Liver (tissue), 9 donors: ENCODE results near the gene ZNF766. TPM values are rescaled to one million over a fixed set of nuclear protein-coding genes. Genes with fewer than 3 reads are reported as not detected.

Source experiments
- DNase-seq: peaks from one replicate; pipeline ENCODE4 v3.0.0-alpha.2; 2017; ENCODE audit warnings: low spot score
- H3K27ac ChIP-seq, 2 donors: one replicate each; pipeline ENCODE4 v1.7.0; 2013; ENCODE audit warnings: inconsistent platforms in 2 of 2, low read length in 2 of 2, control low read depth in 1 of 2, low read depth in 1 of 2, mild to moderate bottlenecking in 1 of 2
- H3K27me3 ChIP-seq, 4 donors: one replicate each; pipeline versions ENCODE4 v1.6.1 to v1.7.0; 2013; ENCODE audit warnings: low read length in 3 of 4, inconsistent platforms in 1 of 4, mild to moderate bottlenecking in 1 of 4, moderate library complexity in 1 of 4; ENCODE audit not compliant: control insufficient read depth in 4 of 4, insufficient read depth in 4 of 4
- H3K36me3 ChIP-seq, 4 donors: one replicate each; pipeline versions ENCODE4 v1.6.1 to v1.7.0; 2013; ENCODE audit warnings: low read length in 3 of 4, mild to moderate bottlenecking in 3 of 4, low read depth in 1 of 4, moderate library complexity in 1 of 4; ENCODE audit not compliant: control insufficient read depth in 4 of 4, insufficient read depth in 3 of 4
- H3K4me1 ChIP-seq, 4 donors: one replicate each; pipeline versions ENCODE4 v1.6.1 to v1.7.0; 2013; ENCODE audit warnings: low read length in 3 of 4, mild to moderate bottlenecking in 3 of 4, moderate library complexity in 1 of 4; ENCODE audit not compliant: control insufficient read depth in 4 of 4, insufficient read depth in 4 of 4
- H3K4me3 ChIP-seq, 3 donors: one replicate each; pipeline versions ENCODE4 v1.6.1 to v1.7.0; 2013; ENCODE audit warnings: low read length in 3 of 3, control low read depth in 1 of 3, low read depth in 1 of 3, mild to moderate bottlenecking in 1 of 3
- H3K9ac ChIP-seq, 2 donors: one replicate each; pipeline ENCODE4 v1.7.0; 2013; ENCODE audit warnings: low read length in 2 of 2, mild to moderate bottlenecking in 2 of 2, moderate library complexity in 2 of 2, control low read depth in 1 of 2, low read depth in 1 of 2
- H3K9me3 ChIP-seq, 4 donors: one replicate each; pipeline versions ENCODE4 v1.6.1 to v1.7.0; 2013; ENCODE audit warnings: low read length in 3 of 4; ENCODE audit not compliant: control insufficient read depth in 4 of 4
- ATF3 ChIP-seq: IDR thresholded peaks from 2 replicates; pipeline ENCODE4 v1.6.1; 2016; ENCODE audit warnings: antibody characterized with exemption
- CTCF ChIP-seq: fragments of 150-350 bp; IDR thresholded peaks from 2 replicates; pipeline ENCODE4 v1.5.1; 2017; ENCODE audit warnings: improper control_type of control experiment, low read depth, low read length; ENCODE audit not compliant: missing input control
- EGR1 ChIP-seq, 2 donors: IDR thresholded peaks; 2 replicates each; pipeline ENCODE4 v1.6.1; 2016 to 2018; ENCODE audit warnings: antibody characterized with exemption in 2 of 2, low read depth in 2 of 2
- FOXA1 ChIP-seq: IDR thresholded peaks from 2 replicates; pipeline ENCODE4 v1.6.1; 2016; ENCODE audit warnings: antibody characterized with exemption
- FOXA2 ChIP-seq: IDR thresholded peaks from 2 replicates; pipeline ENCODE4 v1.6.1; 2016; ENCODE audit warnings: antibody characterized with exemption
- GABPA ChIP-seq, 2 donors: IDR thresholded peaks in 1 of 2; conservative IDR thresholded peaks in 1 of 2; 2 replicates each; pipeline ENCODE4 v1.6.1; 2016; ENCODE audit warnings: antibody characterized with exemption in 2 of 2, mild to moderate bottlenecking in 1 of 2, moderate library complexity in 1 of 2
- HNF4A ChIP-seq, 2 donors: conservative IDR thresholded peaks; 2 replicates each; pipeline ENCODE4 v1.6.1; 2016; ENCODE audit warnings: antibody characterized with exemption in 2 of 2, mild to moderate bottlenecking in 2 of 2
- HNF4G ChIP-seq: IDR thresholded peaks from 2 replicates; pipeline ENCODE4 v1.6.1; 2016; ENCODE audit warnings: antibody characterized with exemption
- JUND ChIP-seq, 2 donors: IDR thresholded peaks; 2 replicates each; pipeline ENCODE4 v1.6.1; 2016; ENCODE audit warnings: antibody characterized with exemption in 2 of 2
- MAX ChIP-seq: IDR thresholded peaks from 2 replicates; pipeline ENCODE4 v1.6.1; 2016; ENCODE audit warnings: antibody characterized with exemption
- NR2F2 ChIP-seq: IDR thresholded peaks from 2 replicates; pipeline ENCODE4 v1.6.1; 2016; ENCODE audit warnings: antibody characterized with exemption
- RAD21 ChIP-seq, 2 donors: IDR thresholded peaks; 2 replicates each; pipeline ENCODE4 v1.6.1; 2016; ENCODE audit warnings: antibody characterized with exemption in 2 of 2, mild to moderate bottlenecking in 2 of 2
- REST ChIP-seq: IDR thresholded peaks from 2 replicates; pipeline ENCODE4 v1.6.1; 2016; ENCODE audit warnings: antibody characterized with exemption, mild to moderate bottlenecking
- RXRA ChIP-seq, 2 donors: IDR thresholded peaks; 2 replicates each; pipeline ENCODE4 v1.6.1; 2017 to 2018; ENCODE audit warnings: antibody characterized with exemption in 2 of 2, mild to moderate bottlenecking in 1 of 2
- SP1 ChIP-seq: IDR thresholded peaks from 2 replicates; pipeline ENCODE4 v1.6.1; 2018; ENCODE audit warnings: antibody characterized with exemption, mild to moderate bottlenecking
- YY1 ChIP-seq: IDR thresholded peaks from 2 replicates; pipeline ENCODE4 v1.6.1; 2016; ENCODE audit warnings: antibody characterized with exemption, mild to moderate bottlenecking
- ZBTB33 ChIP-seq: IDR thresholded peaks from 2 replicates; pipeline ENCODE4 v1.6.1; 2016; ENCODE audit warnings: antibody characterized with exemption
- WGBS: extraction: QIAGEN DNeasy Blood & Tissue Kit; methylation state at CpG from one replicate; pipeline ENCODE4 v1.1.7; 2013; 5-methylcytosine and 5-hydroxymethylcytosine counted together
- polyA plus RNA-seq, 2 donors: library from polyadenylated mRNA; stranded (reverse) in 1 of 2; unstranded in 1 of 2; fragments of 200-250 nt in 1 of 2; fragments of >200 nt in 1 of 2; fragmentation: Nextera tagmentation in 1 of 2; extraction: Ambion mirVana in 1 of 2; gene quantifications; one replicate each; pipeline versions ENCODE4 v1.2.1 to v1.2.3, GENCODE V29; 2013 to 2015
- total RNA-seq, 2 donors: library from RNA; depleted of rRNA; stranded (reverse); fragments of >200 nt; gene quantifications; one replicate each; pipeline ENCODE4 v1.2.3, GENCODE V29; 2014
- donor health status: healthy.
- donor health status: healthy.
- donor health status: healthy.
- donor health status: healthy.
- donor health status: healthy.

Gene ZNF766
- total and polyA plus RNA-seq, 4 donors: 1.6 to 4.9 (median 3.8) TPM

GRCh38 chr19:52297601-52298364, 28.4 kb downstream of the ZNF766 start:
- DNase-seq: no peak
- H3K9me3 ChIP-seq: peaks cover 9 to 29% (median 20%) of the 10 kb centered on the region in 4 donors
- H3K27me3 ChIP-seq: no peaks in the 10 kb centered on the region
- peaks cover 11 to 37% (median 32%) of the 10 kb centered on the region in 4 donors for H3K36me3 ChIP-seq
- WGBS: 23% methylated on average over 18 of the region's 18 CpGs
- H3K9ac ChIP-seq: peak overlapping the region; percentile 47 to 90
- peak overlapping the region; percentile 76 to 80 for H3K27ac ChIP-seq
- peak overlapping the region; percentile 87 to 94 (median 90) for H3K4me3 ChIP-seq
- H3K4me1 ChIP-seq: peaks cover 2 to 16% (median 8%) of the 10 kb centered on the region in 4 donors
- TF ChIP-seq JUND (IDR thresholded peaks at IDR 0.05) (no peak), REST (no peak), EGR1 (IDR thresholded peaks at IDR 0.05; ENCODE audit: low read depth in 2 of 2) (no peak), ZBTB33 (no peak), YY1 (no peak), GABPA (IDR thresholded peaks at IDR 0.05 in 1 of 2, conservative IDR thresholded peaks at IDR 0.05 in 1 of 2) (no peak), RAD21 (IDR thresholded peaks at IDR 0.05) (no peak), CTCF (no peak), FOXA2 (no peak), FOXA1 (no peak), SP1 (no peak), HNF4G (no peak)

- no peak overlapping the region for H3K9ac ChIP-seq
- peak overlapping the region in 2 of 3 donors; percentile 35 to 62 for H3K4me3 ChIP-seq
- H3K27ac ChIP-seq: no peak overlapping the region
- no peak for DNase-seq
- no peaks in the 10 kb centered on the region for H3K27me3 ChIP-seq
- H3K4me1 ChIP-seq: no peaks in the 10 kb centered on the region
- H3K36me3 ChIP-seq: peaks cover 25 to 78% (median 59%) of the 10 kb centered on the region in 4 donors
- H3K9me3 ChIP-seq: peaks cover 38 to 83% (median 50%) of the 10 kb centered on the region in 4 donors
- 98% methylated on average over 10 of the region's 10 CpGs for WGBS
- TF ChIP-seq CTCF (no peak), YY1 (no peak), NR2F2 (no peak), HNF4A (conservative IDR thresholded peaks at IDR 0.05) (no peak), FOXA1 (no peak), SP1 (no peak), MAX (no peak), JUND (IDR thresholded peaks at IDR 0.05) (no peak), REST (no peak), RXRA (IDR thresholded peaks at IDR 0.05) (no peak), ATF3 (no peak)
Observed at GRCh38 chr19:52307275-52307674, 37.9 kb downstream of the ZNF766 start.
